Effector memory CD4-positive, alpha-beta T cell (primary cell): ENCODE data around the gene DNPEP.

ENCODE experiments used
- DNase-seq, 3 donors: peaks; one replicate each; pipeline ENCODE4 v3.0.0-alpha.2; 2020
- H3K27ac ChIP-seq: 2 replicates; pipeline ENCODE4 v1.7.0; 2013; ENCODE audit warnings: mild to moderate bottlenecking, low read length, moderate library complexity; ENCODE audit not compliant: insufficient read depth, poor library complexity, severe bottlenecking
- H3K27me3 ChIP-seq: replicated peaks from 2 replicates; pipeline ENCODE4 v1.7.0; 2013; ENCODE audit warnings: mild to moderate bottlenecking, low read length; ENCODE audit not compliant: insufficient read depth, control insufficient read depth, poor library complexity, severe bottlenecking
- H3K36me3 ChIP-seq: 2 replicates; pipeline ENCODE4 v1.7.0; 2013; ENCODE audit warnings: mild to moderate bottlenecking, low read length, moderate library complexity; ENCODE audit not compliant: control insufficient read depth, insufficient read depth
- H3K4me1 ChIP-seq: 2 replicates; pipeline ENCODE4 v1.7.0; 2013; ENCODE audit warnings: low read length, mild to moderate bottlenecking; ENCODE audit not compliant: control insufficient read depth, insufficient read depth, poor library complexity, severe bottlenecking
- H3K4me3 ChIP-seq: 2 replicates; pipeline ENCODE4 v1.7.0; 2013; ENCODE audit warnings: low read length, low read depth, mild to moderate bottlenecking; ENCODE audit not compliant: insufficient read depth, poor library complexity, severe bottlenecking
- H3K9me3 ChIP-seq: 2 replicates; pipeline ENCODE4 v1.7.0; 2013; ENCODE audit warnings: mild to moderate bottlenecking, low read length, moderate library complexity; ENCODE audit not compliant: control insufficient read depth
- total RNA-seq, 3 donors: gene quantifications; one replicate each; lab custom pipeline; 2026; lab: John Stamatoyannopoulos, UW

Gene DNPEP
- 53.2 to 55.7 (median 54.8) reads per million in 3 donors for total RNA-seq

DNA sequence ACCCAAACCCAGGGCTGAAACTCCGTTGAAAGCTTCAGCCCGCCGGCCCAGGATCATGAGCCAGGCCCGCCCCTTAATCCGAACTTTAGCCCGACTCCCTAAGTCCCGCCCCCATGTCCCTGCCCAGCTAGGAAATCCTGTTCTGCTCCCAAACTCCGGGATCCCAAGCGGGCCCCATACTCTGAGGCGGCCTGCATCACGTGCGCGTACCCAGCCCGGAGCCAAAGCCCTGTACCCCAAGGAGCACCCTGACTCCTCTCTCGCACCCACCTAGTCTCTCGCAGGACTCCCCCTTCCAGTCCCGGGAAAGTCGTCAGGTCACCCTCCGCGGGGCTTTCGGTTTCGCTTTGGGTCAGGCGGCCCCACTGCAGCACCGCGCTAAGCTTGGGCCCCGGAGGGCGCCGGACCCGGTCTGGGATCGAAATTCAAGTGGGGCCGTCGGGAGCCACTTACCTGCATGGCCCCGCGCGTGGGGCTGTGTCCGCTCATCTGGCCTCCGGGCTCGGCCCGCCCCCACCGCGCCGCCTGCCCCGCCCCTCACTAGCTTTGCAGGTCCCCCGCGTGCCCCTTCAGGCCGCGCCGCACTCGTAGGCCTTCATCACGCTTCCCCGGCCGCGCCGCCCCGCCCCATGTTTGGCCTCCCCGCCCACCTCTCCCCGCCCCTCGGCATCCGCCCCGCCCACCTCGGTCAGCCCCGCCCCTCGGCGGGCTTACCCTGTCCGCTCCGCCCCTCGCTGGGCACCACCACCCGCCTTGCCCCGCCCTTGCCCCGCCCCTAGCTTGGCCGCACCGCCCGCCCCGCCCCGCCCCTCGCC is at the start of gene DNPEP:
TSS of gene DNPEP (minus strand) at position 607 of the 815 bp plus-strand sequence. CDS start at position 489, 118 bp downstream.
- H3K27ac ChIP-seq = peak within 1 kb of the TSS; percentile 92
- H3K9me3 ChIP-seq = no peaks in the 10 kb centered on the region
- H3K36me3 ChIP-seq = peaks cover 37% of the 10 kb centered on the region
- no peaks in the 10 kb centered on the region for H3K27me3 ChIP-seq
- DNase-seq = peak; percentile 92 to 95 (median 94)
- H3K4me1 ChIP-seq = peaks cover 17% of the 10 kb centered on the region
- peak within 1 kb of the TSS; percentile 73 for H3K4me3 ChIP-seq

DNA sequence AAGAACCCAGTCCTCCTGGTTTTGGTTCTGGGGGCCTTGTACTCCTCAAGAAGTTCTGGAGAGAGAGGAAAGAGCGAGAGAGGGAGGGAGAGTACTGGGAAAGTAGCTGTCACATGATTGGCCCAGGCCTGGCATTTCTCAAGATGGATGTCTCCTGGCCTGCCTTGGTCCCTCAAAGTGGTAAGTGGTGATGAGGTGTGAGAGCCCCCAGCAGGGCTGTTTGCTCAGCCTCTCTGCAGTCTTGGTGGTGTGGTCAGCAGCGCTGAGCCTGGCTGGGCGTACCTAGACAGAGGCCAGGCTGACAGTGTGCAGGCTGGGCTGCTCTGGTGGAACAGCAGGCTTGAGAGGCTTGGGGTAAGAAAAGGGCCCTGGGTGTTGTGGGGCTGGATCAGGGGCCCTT is 49.4 kb upstream of the DNPEP start:
- no peaks in the 10 kb centered on the region for H3K9me3 ChIP-seq
- peaks cover 8% of the 10 kb centered on the region for H3K4me1 ChIP-seq
- peaks cover 8% of the 10 kb centered on the region for H3K27me3 ChIP-seq
- H3K4me3 ChIP-seq = no peak overlapping the region
- no peaks in the 10 kb centered on the region for H3K36me3 ChIP-seq
- DNase-seq = no peak
- H3K27ac ChIP-seq = no peak overlapping the region

DNA sequence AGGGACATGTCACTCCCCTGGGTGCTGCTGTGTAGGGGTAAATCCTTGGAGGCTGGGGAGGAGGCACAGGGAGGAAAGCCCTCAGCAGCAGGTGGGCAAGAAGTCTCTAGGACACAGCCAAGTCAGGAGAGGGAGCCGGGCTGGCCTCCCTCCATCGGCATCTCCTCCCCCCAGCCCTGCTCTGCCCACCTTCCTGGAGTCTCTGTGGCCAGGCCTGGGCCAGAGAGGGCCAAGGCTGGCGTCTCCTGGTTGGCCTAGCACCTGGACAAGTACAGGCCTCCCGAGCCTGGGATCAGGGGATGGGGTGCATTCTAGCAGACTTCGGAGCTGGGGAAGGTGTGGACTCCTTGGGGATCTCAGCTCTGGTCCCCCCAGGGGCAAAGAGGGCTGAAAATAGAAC is 48.8 kb upstream of the DNPEP start:
- Histone ChIP-seq H3K9me3 (no peaks in the 10 kb centered on the region), H3K36me3 (no peaks in the 10 kb centered on the region), H3K4me3 (no peak overlapping the region), H3K27ac (no peak overlapping the region), H3K27me3 (peaks cover 8% of the 10 kb centered on the region), H3K4me1 (peaks cover 8% of the 10 kb centered on the region)
- no peak for DNase-seq

DNA sequence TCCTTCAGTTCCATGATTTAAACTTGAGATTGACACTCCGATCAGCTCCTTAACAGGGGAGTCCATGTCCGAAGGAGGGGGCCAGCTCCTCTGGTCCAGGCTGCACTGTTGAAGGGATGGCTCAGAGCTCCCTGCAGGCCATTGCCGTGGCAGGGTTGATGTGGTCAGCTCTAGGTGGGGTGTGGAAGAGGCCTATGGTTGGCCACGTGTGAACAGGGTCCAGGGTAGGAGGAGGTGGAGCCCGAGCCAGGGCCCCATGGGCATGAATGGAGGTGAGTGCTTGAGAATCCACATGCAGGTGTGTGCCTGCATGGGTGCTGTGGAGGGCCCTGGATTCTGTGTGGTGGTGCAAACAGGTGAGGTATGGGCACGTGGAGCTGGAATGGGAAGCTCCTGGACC is 48.0 kb upstream of the DNPEP start:
- Histone ChIP-seq H3K4me3 (no peak overlapping the region), H3K27ac (no peak overlapping the region), H3K4me1 (peaks cover 8% of the 10 kb centered on the region), H3K27me3 (peaks cover 8% of the 10 kb centered on the region), H3K36me3 (no peaks in the 10 kb centered on the region), H3K9me3 (no peaks in the 10 kb centered on the region)
- no peak for DNase-seq

DNA sequence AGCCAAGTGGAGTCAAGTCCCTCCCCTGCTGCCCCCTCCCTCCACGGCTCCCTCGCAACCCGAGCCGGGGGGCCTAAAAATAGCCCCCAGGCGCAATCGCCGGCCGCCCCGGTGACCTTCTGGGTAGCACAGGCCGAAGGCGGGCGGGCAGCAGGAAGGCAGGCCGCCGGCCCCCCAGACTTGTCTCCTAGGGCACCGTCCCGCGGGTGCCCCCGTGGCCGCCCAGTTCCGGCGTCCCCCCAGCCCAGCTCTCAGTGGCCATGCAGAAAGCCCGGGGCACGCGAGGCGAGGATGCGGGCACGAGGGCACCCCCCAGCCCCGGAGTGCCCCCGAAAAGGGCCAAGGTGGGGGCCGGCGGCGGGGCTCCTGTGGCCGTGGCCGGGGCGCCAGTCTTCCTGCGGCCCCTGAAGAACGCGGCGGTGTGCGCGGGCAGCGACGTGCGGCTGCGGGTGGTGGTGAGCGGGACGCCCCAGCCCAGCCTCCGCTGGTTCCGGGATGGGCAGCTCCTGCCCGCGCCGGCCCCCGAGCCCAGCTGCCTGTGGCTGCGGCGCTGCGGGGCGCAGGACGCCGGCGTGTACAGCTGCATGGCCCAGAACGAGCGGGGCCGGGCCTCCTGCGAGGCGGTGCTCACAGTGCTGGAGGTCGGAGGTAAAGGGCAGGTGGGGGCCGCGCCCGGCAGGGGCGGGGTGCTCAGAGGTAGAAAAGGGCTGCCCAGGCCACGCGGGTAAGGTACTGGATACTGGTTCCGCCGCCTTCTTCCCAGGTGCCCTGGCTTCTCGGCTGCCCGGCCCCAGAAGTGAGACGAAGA is 47.2 kb upstream of the DNPEP start, which contains the start of gene SPEG:
TSS of gene SPEG (plus strand) at position 126 of the 808 bp plus-strand sequence. CDS start at position 261, 135 bp downstream.
- DNase-seq = no peak
- H3K4me3 ChIP-seq = no peak within 1 kb of the TSS
- peaks cover 8% of the 10 kb centered on the region for H3K4me1 ChIP-seq
- H3K9me3 ChIP-seq = no peaks in the 10 kb centered on the region
- H3K36me3 ChIP-seq = no peaks in the 10 kb centered on the region
- H3K27ac ChIP-seq = no peak within 1 kb of the TSS
- H3K27me3 ChIP-seq = peaks cover 8% of the 10 kb centered on the region

DNA sequence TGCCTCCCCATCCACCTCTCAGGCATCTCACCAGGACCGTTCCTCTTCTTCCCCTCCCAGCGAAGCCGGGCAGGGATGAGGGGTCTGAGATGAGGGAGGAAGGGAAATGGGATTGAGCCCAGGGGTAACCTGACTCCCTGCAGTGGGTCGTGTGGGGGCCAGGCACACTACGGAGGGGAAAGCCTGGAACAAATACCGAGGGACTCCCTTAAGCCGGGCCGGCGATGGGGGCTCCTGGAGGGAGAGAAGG is 46.7 kb upstream of the DNPEP start:
- peaks cover 8% of the 10 kb centered on the region for H3K4me1 ChIP-seq
- DNase-seq = no peak
- peaks cover 8% of the 10 kb centered on the region for H3K27me3 ChIP-seq
- no peaks in the 10 kb centered on the region for H3K9me3 ChIP-seq
- H3K36me3 ChIP-seq = no peaks in the 10 kb centered on the region
- H3K4me3 ChIP-seq = no peak overlapping the region
- no peak overlapping the region for H3K27ac ChIP-seq

DNA sequence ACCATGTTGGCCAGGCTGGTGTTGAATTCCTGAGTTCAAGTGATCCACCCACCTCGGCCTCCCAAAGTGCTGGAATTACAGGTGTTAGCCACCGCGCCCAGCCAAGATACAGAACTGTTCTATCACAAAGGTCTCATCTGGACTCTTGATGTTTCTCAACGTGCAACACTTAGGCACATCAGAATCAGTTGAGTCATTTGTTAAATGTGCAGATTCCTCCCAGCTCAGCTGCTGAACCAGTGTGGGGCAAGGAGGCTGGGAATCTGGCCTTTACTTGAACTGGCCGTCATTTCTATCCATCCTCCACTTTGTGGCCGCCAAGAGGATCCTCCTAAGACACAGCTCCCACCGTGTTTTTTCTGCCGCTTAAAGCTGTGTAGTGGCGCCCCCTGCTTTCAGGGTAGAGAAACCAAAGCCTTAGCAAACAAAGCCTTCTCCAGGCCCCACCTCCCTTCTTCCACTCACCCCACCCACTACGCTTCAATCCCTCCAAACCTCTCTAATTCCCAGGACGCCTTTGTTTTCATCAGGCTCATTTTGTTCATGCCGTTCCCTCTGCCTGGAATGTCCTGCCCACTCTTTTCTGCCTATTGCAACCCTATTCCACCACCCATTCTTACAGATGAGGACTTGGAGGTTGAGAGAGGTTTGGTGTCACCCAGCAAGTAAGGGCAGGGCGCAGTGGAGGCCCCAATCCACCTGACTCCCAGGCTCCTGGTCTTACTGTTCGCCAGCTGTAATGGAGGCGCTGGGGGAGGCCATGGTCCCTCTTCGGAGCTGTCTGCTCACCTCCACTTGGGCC is 46.2 kb upstream of the DNPEP start:
- H3K27ac ChIP-seq = no peak overlapping the region
- peaks cover 8% of the 10 kb centered on the region for H3K27me3 ChIP-seq
- no peaks in the 10 kb centered on the region for H3K9me3 ChIP-seq
- H3K36me3 ChIP-seq = no peaks in the 10 kb centered on the region
- H3K4me3 ChIP-seq = no peak overlapping the region
- peaks cover 8% of the 10 kb centered on the region for H3K4me1 ChIP-seq
- DNase-seq = no peak

DNA sequence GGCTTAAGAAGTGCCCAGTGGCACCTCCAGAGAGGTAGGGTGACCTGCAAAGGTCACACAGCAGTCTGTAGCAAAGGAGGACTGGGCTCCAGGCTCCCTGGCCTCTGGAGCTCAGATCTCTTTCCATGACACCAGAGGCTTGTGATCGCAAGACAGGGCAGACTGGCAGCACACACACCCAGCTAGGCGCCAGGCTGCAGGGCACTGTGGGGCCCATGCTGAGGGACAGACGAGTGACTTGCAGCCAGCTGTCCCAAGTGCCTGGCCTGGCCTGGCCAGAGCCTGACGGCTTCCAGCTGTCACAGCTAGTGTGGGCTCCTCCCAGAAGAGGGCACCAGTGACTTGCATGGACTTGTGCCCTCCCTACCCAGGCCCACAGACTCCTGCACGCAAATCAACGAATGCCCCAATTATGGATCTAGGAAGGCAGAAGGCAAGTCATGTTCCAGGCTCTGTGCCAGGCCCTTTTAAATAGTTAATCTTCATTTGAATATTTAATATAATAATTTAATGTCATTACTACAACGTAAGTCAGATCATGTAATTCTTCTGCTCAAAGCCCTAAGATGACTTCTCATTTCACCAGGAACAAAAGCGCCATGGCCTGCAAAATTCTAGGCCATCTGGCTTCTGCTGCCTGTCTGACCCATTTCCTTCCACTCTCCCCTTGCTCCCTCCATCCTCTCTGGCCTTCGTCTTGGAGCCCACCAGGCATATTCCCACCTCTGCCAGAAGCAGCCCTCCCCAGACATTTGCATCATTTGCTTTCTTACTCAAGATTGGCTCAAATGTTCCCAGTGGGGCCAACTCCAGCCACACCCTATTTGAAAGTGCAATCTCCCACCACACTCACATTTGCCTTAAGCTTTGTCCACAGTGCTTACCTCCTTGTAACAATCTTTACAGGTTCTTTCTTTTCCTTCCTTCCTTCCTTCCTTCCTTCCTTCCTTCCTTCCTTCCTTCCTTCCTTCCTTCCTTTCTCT is 43.2 kb upstream of the DNPEP start:
- Histone ChIP-seq H3K27ac (no peak overlapping the region), H3K4me1 (peaks cover 8% of the 10 kb centered on the region), H3K9me3 (no peaks in the 10 kb centered on the region), H3K36me3 (no peaks in the 10 kb centered on the region), H3K4me3 (no peak overlapping the region), H3K27me3 (peaks cover 9% of the 10 kb centered on the region)
- no peak for DNase-seq

DNA sequence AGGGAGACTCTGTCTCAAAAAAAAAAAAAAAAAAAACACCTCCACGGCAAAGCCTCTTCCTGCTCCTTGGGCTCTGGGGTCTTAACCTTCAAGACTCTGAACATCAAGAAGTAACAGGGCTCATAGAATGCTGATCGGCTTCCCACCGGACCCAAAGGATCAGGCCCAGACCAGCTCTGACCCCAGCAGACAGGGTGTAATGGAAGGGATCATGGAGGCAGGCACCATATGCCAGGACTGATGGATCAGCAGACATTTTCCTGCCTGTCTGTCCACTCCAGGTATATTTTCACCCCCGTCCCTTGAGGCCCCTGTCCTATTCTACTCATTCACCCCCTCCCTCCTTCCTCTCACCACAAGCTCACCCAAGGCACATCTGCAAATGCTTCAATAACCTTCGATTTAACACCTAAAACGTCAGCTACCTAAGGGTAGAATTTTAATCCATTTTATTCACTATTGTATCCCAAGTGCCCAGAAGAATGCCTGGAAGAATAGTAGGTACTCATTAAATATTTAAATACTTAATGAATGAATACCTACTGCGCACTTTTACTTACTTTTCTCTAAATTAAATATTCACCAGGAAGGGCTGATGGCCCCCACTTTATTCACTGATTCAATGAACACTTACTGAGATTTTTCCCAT is 42.4 kb upstream of the DNPEP start:
- Histone ChIP-seq H3K27ac (no peak overlapping the region), H3K36me3 (no peaks in the 10 kb centered on the region), H3K4me1 (peaks cover 6% of the 10 kb centered on the region), H3K9me3 (no peaks in the 10 kb centered on the region), H3K27me3 (peaks cover 3% of the 10 kb centered on the region), H3K4me3 (no peak overlapping the region)
- DNase-seq = no peak
